Gastrocnemius medialis (tissue), 4 donors: ENCODE data around the gene DAZAP2. TPM values are rescaled to one million over a fixed set of nuclear protein-coding genes. Genes with fewer than 3 reads are reported as not detected.

Source experiments
- ATAC-seq, 2 donors: fragments of 150-250 bp; one replicate each; pipeline ENCODE4 v1.9.1; 2016
- DNase-seq, 2 donors: peaks; one replicate each; pipeline ENCODE4 v3.0.0-alpha.2; 2019
- H3K27ac ChIP-seq, 4 donors: fragments of 200-600 bp; sonication (generic); 1 replicate in 1 of 4; 2 replicates in 3 of 4; pipeline ENCODE4 v1.5.1; 2016 to 2018; ENCODE audit warnings: mild to moderate bottlenecking in 2 of 4, moderate library complexity in 1 of 4
- H3K27me3 ChIP-seq, 3 donors: fragments of 200-600 bp; sonication (generic) in 2 of 3; 1 replicate in 1 of 3; 2 replicates in 2 of 3; pipeline versions ENCODE4 v1.5.1 to v1.6.0; 2016 to 2019; ENCODE audit warnings: mild to moderate bottlenecking in 1 of 3, moderate library complexity in 1 of 3
- H3K36me3 ChIP-seq, 2 donors: fragments of 200-600 bp; sonication (generic) in 1 of 2; one replicate each; pipeline ENCODE4 v1.5.1; 2017 to 2018
- H3K4me1 ChIP-seq, 2 donors: fragments of 200-600 bp; sonication (generic) in 1 of 2; one replicate each; pipeline ENCODE4 v1.5.1; 2016 to 2017; ENCODE audit warnings: mild to moderate bottlenecking in 2 of 2
- H3K4me3 ChIP-seq, 4 donors: fragments of 200-600 bp; sonication (generic) in 3 of 4; 1 replicate in 1 of 4; 2 replicates in 3 of 4; pipeline ENCODE4 v1.5.1; 2016 to 2019; ENCODE audit warnings: mild to moderate bottlenecking in 2 of 4
- H3K9me3 ChIP-seq, 3 donors: fragments of 200-600 bp; sonication (generic) in 2 of 3; 1 replicate in 1 of 3; 2 replicates in 2 of 3; pipeline ENCODE4 v1.5.1; 2016 to 2019
- POLR2A ChIP-seq, 2 donors: fragments of 450-650 bp; IDR thresholded peaks; one replicate each; pipeline ENCODE4 v1.6.1; 2017; ENCODE audit warnings: antibody characterized with exemption in 2 of 2, mild to moderate bottlenecking in 2 of 2, moderate library complexity in 2 of 2
- in situ Hi-C, 4 donors: fragments of 200-750 bp; cut with MboI; loops; one replicate each; pipeline versions ENCODE4 v1.15.0 to v1.8.0; 2017; ENCODE audit warnings: low sequenced_read_pairs in 4 of 4
- intact Hi-C: fragments of 100-400 bp; cut with DNase I; formaldehyde crosslinking; loops from one replicate; pipeline ENCODE4 v1.15.1; 2023; ENCODE audit warnings: low total_unique reads
- total RNA-seq, 4 donors: library from RNA; depleted of rRNA; stranded (reverse); fragments of >200 nt; gene quantifications; one replicate each; pipeline versions ENCODE4 v1.1.0 to v1.2.3, GENCODE V29; 2016
- TF ChIP-seq, protein P1 (sequence below), 5 experiments: fragments of 450-650 bp in 3 of 5; fragments of 200-600 bp in 2 of 5; sonication (generic) in 2 of 5; IDR thresholded peaks in 4 of 5; conservative IDR thresholded peaks in 1 of 5; 1 replicate in 4 of 5; 2 replicates in 1 of 5; pipeline ENCODE4 v1.5.1; 2016 to 2019; ENCODE audit warnings: antibody characterized with exemption in 5 of 5, mild to moderate bottlenecking in 3 of 5, moderate library complexity in 3 of 5

Gene DAZAP2
- total RNA-seq, 4 donors from 2014 or later: 204 to 274 (median 246) TPM

DNA sequence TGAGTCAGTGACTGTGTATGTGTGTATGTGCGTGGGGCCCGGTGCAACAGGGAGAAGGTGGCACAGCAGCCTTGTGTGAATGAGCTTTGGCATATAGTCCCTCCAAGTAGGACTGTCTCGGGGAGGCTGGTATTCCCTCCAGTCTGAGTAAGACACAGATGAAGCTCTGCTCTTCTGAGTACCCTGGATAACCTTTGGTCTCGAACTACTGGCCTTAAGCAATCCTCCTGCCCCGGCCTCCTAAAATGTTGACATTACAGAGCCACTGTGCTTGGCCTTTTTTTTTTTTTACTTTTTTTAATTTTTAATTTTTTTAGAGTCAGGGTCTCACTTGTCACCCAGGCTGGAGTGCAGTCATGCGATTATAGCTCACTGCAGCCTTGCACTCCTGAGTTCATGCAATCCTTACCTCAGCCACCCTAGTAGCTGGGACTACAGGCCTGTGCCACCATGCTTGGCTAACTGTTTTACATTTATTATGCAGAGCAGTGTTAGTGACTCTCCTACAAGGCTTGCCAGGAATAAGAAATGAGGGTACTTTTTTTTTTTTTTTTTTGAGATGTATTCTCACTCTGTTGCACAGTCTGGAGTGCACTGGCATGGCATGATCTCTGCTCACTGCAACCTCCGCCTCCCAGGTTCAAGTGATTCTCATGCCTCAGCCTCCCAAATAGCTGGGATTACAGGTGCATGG lies 9.4 kb upstream of the DAZAP2 start:
- ATAC-seq (no peak), DNase-seq (no peak)
- H3K4me3 ChIP-seq: no peak overlapping the region
- no peaks in the 10 kb centered on the region for H3K9me3 ChIP-seq
- H3K36me3 ChIP-seq: peaks cover 0 to 9% of the 10 kb centered on the region in 2 donors
- H3K27me3 ChIP-seq: no peaks in the 10 kb centered on the region
- H3K27ac ChIP-seq: no peak overlapping the region
- TF ChIP-seq, protein P1, sequence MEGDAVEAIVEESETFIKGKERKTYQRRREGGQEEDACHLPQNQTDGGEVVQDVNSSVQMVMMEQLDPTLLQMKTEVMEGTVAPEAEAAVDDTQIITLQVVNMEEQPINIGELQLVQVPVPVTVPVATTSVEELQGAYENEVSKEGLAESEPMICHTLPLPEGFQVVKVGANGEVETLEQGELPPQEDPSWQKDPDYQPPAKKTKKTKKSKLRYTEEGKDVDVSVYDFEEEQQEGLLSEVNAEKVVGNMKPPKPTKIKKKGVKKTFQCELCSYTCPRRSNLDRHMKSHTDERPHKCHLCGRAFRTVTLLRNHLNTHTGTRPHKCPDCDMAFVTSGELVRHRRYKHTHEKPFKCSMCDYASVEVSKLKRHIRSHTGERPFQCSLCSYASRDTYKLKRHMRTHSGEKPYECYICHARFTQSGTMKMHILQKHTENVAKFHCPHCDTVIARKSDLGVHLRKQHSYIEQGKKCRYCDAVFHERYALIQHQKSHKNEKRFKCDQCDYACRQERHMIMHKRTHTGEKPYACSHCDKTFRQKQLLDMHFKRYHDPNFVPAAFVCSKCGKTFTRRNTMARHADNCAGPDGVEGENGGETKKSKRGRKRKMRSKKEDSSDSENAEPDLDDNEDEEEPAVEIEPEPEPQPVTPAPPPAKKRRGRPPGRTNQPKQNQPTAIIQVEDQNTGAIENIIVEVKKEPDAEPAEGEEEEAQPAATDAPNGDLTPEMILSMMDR (IDR thresholded peaks at IDR 0.05 in 4 of 5, conservative IDR thresholded peaks at IDR 0.05 in 1 of 5): no peak
- no peak for TF ChIP-seq POLR2A (IDR thresholded peaks at IDR 0.05)
- in situ Hi-C loops: no loop called here
- intact Hi-C loops: no loop called here
- H3K4me1 ChIP-seq: no peaks in the 10 kb centered on the region

DNA sequence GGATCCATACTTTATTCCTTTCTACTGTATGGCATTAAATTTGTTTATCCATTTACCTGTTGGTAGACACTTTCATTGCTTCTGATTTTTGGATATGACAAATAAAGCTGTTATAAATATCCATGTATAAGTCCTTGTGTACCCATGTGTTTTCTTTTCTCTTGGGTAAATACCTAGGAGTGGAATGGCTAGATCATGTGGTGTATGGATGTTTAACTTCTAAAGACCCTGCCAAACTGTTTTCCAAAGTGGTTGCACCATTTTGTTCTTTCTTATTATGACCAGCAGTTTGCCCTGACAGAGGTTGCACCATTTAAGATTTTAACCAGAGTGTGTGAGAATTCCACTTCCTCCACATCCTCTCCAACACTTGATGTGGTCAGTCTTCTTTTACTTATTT lies 6.0 kb upstream of the DAZAP2 start:
- H3K9me3 ChIP-seq: no peaks in the 10 kb centered on the region
- intact Hi-C loops: loop anchor here (10.0 kb wide), 1 partner anchor 468 kb away; the partner anchor contains the start of gene ATF1
- no peaks in the 10 kb centered on the region for H3K36me3 ChIP-seq
- in situ Hi-C loops: loop anchor here in 1 of 4 donors (10.0 kb wide), 1 partner anchor 58 kb away; the partner anchor contains the start of gene TFCP2
- no peaks in the 10 kb centered on the region for H3K4me1 ChIP-seq
- DNase-seq (no peak), ATAC-seq (no peak)
- H3K4me3 ChIP-seq: no peak overlapping the region
- H3K27me3 ChIP-seq: no peaks in the 10 kb centered on the region
- TF ChIP-seq, protein P1 (IDR thresholded peaks at IDR 0.05 in 4 of 5, conservative IDR thresholded peaks at IDR 0.05 in 1 of 5): no peak
- TF ChIP-seq POLR2A (IDR thresholded peaks at IDR 0.05): no peak
- H3K27ac ChIP-seq: no peak overlapping the region

DNA sequence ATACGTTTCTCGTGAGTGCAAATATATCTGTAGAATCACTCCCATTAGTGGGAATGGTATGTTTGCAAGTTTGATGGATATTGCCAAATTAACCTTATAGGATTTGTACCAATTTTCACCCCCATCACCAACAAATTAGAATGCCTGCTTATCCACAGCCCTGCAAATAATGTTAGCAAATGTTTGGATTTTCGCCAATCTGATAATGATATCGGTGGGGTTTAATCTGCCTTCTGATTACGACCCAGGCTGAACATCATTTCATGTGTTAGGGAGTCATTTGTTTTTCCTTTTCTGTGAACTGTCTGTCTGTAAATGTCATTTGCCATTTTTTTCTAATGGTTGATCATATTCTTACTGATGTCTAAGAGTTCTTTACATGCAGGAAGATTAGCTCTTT lies 4.1 kb upstream of the DAZAP2 start:
- intact Hi-C loops: loop anchor here (10.0 kb wide), 1 partner anchor 470 kb away; the partner anchor contains the start of gene ATF1

DNA sequence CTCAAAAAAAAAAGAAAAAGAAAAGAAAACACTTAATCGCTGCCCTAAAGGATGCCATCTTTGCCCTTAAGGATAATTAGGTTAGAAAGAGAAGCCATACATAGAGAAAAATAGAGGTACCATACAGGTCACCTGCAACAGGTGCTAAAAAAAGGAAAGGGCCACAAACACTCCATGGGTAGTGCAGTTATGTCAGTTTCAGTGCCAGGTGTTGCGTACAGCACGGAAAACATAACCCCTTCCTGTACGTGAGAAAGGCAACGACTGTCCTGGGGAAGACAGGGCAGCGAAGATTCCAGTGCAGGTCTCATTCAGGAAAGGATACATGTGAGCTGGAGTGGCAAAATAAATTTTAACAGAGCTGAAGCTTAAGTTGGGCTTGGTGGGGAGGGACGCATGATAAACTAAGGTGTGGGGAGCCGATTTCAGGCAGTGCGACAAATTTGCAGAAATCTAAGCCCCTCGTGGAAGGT lies 553 bp upstream of the DAZAP2 start:
- TF ChIP-seq, protein P1 (IDR thresholded peaks at IDR 0.05 in 4 of 5, conservative IDR thresholded peaks at IDR 0.05 in 1 of 5): no peak
- intact Hi-C loops: loop anchor here (1.0 to 10.0 kb wide), 5 partner anchors 20 to 473 kb away; partner anchors contain the start of genes ATF1, CSRNP2, LETMD1 and POU6F1
- in situ Hi-C loops: loop anchor here in 1 of 4 donors (10.0 kb wide), 1 partner anchor 63 kb away; the partner anchor contains the start of gene TFCP2
- H3K27me3 ChIP-seq: no peaks in the 10 kb centered on the region
- peaks cover 19 to 26% of the 10 kb centered on the region in 2 donors for H3K4me1 ChIP-seq
- H3K27ac ChIP-seq: peak overlapping the region; percentile 98 to 100 (median 100)
- no peak for DNase-seq
- H3K4me3 ChIP-seq: peak overlapping the region; percentile 94 to 100 (median 97)
- H3K36me3 ChIP-seq: peaks cover 0 to 31% of the 10 kb centered on the region in 2 donors
- ATAC-seq: peak in 1 of 2 donors; percentile 45
- H3K9me3 ChIP-seq: no peaks in the 10 kb centered on the region

More for the DNA sequence above, 4.1 kb upstream of the DAZAP2 start:
- Histone ChIP-seq H3K27ac (no peak overlapping the region), H3K9me3 (no peaks in the 10 kb centered on the region), H3K36me3 (no peaks in the 10 kb centered on the region), H3K27me3 (no peaks in the 10 kb centered on the region), H3K4me1 (peaks cover 5% of the 10 kb centered on the region in 2 donors), H3K4me3 (no peak overlapping the region)
- no peak for DNase-seq
- in situ Hi-C loops: loop anchor here in 1 of 4 donors (10.0 kb wide), 1 partner anchor 60 kb away; the partner anchor contains the start of gene TFCP2
- TF ChIP-seq POLR2A (IDR thresholded peaks at IDR 0.05): no peak
- TF ChIP-seq, protein P1 (IDR thresholded peaks at IDR 0.05 in 4 of 5, conservative IDR thresholded peaks at IDR 0.05 in 1 of 5): no peak
- no peak for ATAC-seq
